Subcutaneous adipose tissue (tissue), 4 donors: ENCODE measurements around the gene ARHGEF10L. TPM values are rescaled to one million over a fixed set of nuclear protein-coding genes. Genes with fewer than 3 reads are reported as not detected.

Experiments
- CTCF ChIP-seq: fragments of 450-650 bp; IDR thresholded peaks from one replicate; pipeline ENCODE4 v1.5.1; 2016; ENCODE audit warnings: low read depth, mild to moderate bottlenecking, control low read depth, antibody characterized with exemption, moderate library complexity
- total RNA-seq, 4 donors: library from RNA; depleted of rRNA; stranded (reverse); fragments of >200 nt; gene quantifications; one replicate each; pipeline ENCODE4 v1.1.0, GENCODE V29; 2016

The ARHGEF10L gene
- total RNA-seq, 4 donors from 2014 or later, result 19.1 to 54.6 (median 41.7) TPM

- no peak for TF ChIP-seq CTCF
Measured at GRCh38 chr1:17509363-17509762, 30.1 kb upstream of the ARHGEF10L start.

- TF ChIP-seq CTCF, result no peak
Measured at GRCh38 chr1:17510138-17510537, 29.4 kb upstream of the ARHGEF10L start.

GRCh38 chr1:17511188-17511587 is 28.3 kb upstream of the ARHGEF10L start:
- TF ChIP-seq CTCF, result no peak

- TF ChIP-seq CTCF, result no peak
Measured at GRCh38 chr1:17513131-17513530, 26.4 kb upstream of the ARHGEF10L start.

- TF ChIP-seq CTCF, result no peak
Measured at GRCh38 chr1:17514776-17515175, 24.7 kb upstream of the ARHGEF10L start.

- TF ChIP-seq CTCF, result no peak
Measured at GRCh38 chr1:17515902-17516301, 23.6 kb upstream of the ARHGEF10L start.

GRCh38 chr1:17516303-17517214 is 22.9 kb upstream of the ARHGEF10L start:
- no peak for TF ChIP-seq CTCF
